Measurements from ENCODE around the gene TUBE1.
A peak's percentile ranks its signal among the peaks of the same experiment; 100 is the strongest.
"Not testable (repeated sequence)": the region's sequence is repeated elsewhere in the genome, so short reads cannot be mapped to it uniquely, and the experiment has no call there.

TUBE1 gene, protein sequence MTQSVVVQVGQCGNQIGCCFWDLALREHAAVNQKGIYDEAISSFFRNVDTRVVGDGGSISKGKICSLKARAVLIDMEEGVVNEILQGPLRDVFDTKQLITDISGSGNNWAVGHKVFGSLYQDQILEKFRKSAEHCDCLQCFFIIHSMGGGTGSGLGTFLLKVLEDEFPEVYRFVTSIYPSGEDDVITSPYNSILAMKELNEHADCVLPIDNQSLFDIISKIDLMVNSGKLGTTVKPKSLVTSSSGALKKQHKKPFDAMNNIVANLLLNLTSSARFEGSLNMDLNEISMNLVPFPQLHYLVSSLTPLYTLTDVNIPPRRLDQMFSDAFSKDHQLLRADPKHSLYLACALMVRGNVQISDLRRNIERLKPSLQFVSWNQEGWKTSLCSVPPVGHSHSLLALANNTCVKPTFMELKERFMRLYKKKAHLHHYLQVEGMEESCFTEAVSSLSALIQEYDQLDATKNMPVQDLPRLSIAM

DNA sequence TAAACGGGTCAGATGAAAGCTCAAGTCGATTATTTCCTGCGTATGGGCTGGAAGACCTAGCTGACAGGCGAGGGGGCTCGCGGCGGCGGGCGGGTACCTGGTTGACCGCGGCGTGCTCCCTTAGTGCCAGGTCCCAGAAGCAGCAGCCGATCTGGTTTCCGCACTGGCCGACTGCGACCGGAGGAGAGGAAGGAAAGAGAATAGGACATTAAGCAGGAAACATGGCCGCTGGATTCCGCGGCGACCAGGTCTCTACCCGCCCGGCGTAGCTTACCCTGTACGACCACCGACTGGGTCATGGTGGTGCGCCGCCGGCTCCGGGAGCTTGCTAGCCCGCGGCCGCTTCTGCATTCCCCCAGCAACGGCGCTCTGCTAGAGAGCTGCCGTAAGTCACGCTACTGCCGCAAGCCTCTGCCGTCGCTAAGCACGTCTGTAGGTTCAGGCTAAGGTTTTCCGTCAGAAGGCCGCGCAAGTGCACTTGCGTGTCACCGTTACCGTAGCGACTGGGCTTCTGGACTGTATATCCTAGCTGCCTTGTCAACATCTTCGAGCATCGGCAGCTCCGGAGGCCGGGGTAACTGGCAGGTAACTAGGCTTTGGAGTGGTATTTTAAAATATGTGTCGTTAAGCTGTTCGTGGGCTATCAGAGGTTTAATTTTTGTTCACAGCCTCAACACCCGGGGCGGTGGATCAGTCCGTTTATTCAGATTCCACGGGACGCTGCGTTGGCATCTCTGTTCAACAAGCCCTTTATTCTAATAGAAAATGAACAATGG, at the start of gene TUBE1, which contains the start of gene FAM229B:
TUBE1 (minus strand) TSS at position 347 of the 776 bp plus-strand sequence; CDS start at position 299, 48 bp downstream.
FAM229B (plus strand) TSS at position 456 of the 776 bp plus-strand sequence. CDS start 11,693 bp downstream, outside the sequence.
- DNase-seq: peak; percentile 81

DNA sequence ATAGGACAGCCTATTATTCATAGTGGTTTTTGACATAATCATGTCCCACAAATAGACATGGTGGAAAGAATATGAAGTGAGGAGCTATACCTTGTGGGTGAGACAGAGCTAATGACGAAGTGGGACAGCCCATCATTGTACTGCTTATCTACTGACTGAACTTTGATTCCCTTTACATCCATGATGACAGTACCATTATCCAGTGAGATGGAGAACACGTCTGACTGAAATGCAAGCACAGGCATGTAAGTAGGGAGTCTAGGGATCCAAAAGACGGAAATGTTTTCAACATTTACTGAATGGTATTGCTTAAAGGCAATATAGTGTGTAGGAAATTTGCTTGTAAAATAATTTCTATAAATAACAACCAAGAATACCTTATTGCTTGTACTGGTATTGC, 43.6 kb upstream of the TUBE1 start:
- DNase-seq: no peak

DNA sequence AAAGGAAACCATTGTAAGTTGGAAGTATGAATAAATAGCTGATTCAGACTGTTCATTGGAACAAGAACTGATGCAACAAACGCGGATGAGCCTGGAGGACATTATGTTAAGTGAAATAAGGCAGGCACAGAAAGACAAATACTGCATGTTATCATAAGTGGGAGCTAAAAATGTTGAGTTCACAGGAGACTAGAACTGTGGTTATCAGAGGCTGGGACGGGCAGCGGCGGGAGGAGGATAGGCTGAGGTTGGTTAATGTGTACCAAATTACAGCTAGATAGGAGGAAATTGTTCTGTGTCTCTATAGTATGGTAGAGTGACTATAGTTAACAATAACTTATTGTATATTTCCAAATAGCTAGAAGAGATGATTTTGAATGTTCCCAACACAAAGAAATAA, 40.9 kb upstream of the TUBE1 start:
- DNase-seq: no peak

DNA sequence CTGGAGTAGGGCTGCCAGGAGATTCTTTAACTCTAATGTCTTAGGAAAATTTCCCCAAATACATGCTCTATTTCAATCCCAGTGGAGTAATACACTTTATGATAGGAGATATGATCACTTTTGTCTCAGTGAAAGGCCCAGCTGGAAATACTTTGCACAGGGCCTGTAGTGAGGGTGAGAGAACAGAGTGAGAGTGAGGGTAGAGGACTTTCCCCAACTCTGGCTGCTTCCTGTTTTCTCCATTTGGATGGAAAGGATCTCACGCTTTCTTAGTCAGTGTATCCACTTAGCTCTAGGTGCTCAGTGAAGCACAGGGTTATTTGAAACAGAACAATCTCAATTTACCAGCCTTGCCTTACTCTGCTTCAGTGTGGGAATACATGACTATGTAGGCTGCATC, 36.7 kb upstream of the TUBE1 start:
- DNase-seq: no peak

DNA sequence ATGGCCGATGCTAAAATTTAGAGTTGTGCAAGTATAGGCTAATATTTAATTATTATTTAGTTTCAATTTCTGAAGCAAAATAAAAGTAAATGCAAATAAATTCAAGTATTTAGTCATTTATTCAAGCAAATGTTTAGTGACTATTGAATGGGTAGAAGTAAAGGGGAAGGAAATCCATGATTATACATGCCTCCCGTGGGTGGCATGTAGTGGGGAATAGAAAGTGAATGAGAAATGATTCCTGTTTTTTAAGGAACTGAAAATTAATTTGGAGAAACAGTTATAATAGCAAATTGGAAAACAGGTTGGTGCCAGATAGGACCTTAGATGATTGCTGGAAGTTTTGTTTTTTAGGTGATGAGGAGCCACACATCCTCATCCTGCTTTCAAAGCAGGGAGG, 35.5 kb upstream of the TUBE1 start:
- no peak for DNase-seq

DNA sequence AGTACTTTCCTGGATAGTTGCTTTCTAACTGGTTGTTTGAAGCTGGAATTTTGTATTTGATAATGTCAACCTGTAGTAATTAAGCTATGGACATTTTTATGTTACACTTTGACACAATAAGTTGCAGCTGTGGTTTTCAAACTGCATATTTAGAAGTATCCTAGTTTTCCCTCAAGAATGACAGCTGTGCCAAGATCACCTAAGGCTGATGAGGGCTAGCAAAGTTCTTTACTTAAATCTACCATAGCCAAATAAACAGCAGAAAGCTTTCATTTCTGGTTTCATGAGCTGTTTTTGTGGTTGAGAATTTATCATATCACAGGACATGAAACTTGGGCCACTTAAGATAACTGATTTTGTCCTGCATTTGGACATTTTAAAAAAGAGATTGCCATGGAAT, 30.8 kb upstream of the TUBE1 start:
- no peak for DNase-seq

DNA sequence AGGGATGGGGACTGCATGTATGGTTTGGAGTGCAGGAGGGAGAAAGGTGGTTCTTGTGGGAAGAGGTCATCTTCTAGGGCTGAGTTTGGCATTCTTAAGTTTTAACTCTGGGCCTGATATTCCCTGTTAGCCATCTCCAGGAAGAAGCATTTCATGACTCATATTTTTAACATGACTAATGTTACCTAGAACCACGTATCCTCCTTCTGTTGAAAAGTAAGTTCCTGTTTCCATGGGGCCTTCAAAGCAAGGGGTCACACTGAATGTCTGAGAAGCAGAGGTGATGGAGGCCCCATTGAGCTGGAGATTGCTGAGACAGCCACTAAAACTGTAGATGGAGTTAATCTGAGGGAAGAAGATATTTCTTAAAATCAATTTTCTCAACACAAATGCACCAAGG, 30.3 kb upstream of the TUBE1 start:
- no peak for DNase-seq

DNA sequence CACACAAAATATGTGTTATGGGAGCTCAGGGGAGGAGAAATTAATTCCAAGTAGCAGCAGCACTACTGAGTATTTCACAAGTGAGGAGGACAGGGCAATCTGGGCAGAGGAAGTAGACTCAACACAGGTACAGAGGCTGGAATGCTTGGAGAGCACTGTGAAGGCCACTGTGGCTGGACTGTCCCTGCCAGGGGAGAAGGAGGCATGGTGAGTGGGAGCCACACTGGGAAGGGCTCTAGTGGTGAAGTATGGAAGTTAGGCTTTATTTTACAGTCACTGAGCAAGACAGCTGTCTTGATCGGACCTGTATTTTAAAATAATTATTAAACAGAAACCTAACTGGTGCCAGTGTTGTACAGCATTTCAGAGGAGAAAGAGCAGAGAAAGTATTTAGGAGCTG, 28.9 kb upstream of the TUBE1 start:
- no peak for DNase-seq

DNA sequence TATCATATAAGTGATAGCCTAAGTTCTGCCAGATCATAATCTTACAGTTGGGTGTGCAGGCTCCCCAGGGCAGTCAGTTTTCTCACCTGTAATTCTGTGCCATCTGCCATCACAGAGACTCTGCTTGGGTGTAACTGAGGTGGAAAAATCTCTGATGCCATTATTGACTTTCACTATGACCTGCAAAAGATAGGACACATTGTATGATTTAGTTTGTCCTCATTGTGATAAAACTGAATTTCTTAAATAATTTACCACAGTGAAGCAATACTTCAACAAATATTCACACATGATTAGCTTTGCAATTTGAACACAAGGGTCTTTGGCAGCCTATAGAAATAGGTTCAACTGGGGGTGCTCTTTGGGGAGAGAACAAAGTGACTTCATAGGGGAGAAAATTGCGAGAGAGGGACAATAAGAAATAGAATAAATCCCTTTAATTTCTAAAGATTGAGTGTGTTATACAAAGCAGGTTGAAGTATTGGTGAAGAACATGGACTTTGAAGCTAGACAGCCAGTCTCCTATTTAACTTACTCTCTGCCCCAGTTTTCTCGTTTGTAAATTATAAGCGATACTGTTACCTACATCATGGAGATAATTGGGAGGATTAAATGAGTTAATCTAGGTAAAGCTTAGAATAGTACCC, 27.4 kb upstream of the TUBE1 start:
- DNase-seq: no peak

DNA sequence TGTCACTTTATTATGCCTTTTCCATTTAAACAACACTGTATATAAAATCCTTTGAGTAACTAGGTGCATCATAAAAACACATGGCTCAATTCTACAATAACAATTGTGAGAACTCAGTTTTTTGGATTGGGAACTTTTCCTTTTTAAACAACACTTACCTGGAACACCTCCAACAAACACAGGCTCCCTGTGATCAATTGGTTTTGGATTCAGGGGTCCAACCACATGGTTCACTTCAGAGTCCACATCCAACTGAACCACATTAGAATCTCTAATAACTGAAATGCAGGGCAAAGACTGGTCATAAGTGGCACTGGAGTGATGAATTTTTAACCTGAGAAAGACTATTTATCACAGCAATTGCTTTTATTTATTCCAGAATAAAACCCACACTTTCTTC, 26.6 kb upstream of the TUBE1 start:
- DNase-seq: no peak

DNA sequence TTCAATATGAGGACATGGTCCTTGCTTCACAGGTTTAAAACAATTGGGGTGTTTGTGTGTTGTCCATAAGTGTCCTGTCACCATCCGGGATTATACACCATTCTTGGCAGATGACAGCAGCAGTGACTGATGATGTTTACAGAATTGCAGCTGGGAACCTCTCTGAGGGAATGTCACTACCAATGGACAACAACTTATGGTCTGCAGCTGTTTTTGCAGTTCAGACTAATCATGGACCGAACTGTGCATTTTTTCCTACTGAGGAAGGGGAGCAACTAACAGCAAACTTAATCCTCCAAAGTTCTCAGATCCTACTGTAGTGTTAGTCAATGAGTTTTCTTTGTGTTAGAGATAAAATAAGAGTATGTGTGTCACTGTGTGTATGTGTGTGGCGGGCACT, 26.1 kb upstream of the TUBE1 start:
- no peak for DNase-seq

DNA sequence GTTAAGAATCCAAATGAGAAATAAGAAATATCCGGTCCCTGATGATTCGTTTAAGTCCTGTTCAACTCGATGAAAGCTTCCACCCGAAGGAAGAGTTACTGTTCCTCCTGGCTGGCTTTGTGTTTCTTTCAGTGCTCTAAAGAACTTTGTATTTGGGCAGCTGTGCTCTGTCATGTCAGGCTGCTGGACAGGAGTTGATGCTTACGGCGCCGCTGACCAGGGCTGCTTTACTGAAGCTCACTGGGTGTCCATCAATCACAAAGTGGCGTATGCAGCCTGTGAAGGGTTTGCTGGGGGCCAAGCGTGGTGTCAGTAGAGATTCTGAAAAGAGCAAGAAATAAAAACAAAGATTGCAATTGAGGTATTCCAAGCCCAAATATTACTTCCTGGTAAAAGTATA, 22.0 kb upstream of the TUBE1 start:
- DNase-seq: no peak

DNA sequence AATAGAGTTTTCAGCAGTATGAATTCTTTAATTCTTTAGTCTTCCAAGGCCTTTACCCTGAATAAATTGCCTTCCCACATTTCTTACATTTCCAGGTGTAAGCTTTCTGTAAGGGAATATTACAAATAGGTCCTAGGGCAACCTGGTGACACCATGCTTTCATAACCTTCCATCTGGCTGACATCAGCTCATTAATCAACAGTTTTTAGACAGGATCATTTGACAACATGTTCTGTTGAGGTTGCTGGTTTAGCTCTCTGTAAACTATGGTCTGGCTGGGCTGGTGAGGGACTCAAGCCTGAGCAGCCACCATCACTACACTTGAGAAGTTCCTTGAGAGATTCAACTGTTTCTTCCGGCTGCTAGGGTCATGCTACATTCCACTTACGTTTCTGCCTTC, 19.3 kb upstream of the TUBE1 start:
- no peak for DNase-seq

DNA sequence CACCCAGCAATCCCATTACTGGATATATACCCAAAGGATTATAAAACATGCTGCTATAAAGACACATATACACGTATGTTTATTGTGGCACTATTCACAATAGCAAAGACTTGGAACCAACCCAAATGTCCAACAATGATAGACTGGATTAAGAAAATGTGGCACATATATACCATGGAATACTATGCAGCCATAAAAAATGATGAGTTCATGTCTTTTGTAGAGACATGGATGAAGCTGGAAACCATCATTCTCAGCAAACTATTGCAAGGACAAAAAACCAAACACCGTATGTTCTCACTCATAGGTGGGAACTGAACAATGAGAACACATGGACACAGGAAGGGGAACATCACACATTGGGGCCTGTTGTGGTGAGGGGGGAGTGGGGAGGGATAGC, 18.7 kb upstream of the TUBE1 start:
- DNase-seq: not testable (repeated sequence)

DNA sequence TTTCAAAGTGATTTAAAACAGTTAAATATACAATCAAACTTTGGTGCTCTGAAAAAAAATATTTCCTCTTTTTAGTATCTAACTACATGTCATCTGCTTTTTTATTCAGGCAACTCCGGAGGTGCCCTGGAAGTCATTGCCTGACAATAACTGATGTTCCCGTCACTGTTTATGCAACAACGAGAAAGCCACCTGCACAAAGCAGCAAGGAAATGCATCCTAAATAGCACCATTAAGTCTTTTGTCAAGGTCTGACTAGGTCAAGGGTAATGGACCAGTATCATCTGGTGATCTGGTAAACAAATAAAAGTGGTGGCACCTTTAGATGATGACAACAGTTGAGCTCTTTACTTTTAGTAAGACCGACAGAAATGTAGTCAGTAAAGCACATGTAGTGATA, 13.3 kb upstream of the TUBE1 start:
- DNase-seq: no peak

DNA sequence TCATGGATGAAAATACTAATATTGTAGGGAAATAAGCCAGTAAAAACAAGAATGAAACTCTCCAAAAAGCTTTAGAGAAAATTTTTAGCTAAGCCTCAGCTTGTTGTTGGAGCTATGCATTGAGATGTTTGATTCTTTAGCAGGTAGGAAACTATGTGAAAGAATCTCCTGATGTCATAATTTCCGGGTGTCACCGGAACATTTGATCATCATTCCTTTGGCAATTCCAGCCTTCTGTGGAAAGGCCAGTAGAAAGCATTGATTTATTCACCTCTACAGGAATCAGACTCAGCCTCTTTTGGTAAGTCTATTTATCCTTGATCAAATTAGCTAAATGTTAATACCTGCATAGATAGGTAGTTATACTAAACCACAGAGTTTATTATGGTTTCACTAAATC, 9.6 kb upstream of the TUBE1 start:
- no peak for DNase-seq

DNA sequence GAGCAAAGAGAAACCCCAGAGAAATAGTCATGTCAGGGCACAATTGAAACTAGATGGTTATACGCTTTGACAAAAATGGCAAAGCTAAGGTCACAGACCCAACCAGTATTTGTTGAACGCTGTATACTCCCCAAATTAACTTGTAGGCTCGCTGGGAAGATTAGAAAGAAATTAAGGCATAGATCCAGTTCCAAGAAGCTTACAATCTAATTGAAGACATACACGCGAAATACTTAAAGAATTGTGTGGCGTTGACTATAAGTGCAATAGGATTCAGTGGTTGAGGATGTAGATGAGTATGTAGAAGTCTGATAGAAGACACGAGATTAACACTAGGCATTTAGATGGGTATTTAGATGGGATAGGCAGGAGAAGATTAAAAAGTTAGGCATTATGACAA, 634 bp upstream of the TUBE1 start:
- DNase-seq: no peak

DNA sequence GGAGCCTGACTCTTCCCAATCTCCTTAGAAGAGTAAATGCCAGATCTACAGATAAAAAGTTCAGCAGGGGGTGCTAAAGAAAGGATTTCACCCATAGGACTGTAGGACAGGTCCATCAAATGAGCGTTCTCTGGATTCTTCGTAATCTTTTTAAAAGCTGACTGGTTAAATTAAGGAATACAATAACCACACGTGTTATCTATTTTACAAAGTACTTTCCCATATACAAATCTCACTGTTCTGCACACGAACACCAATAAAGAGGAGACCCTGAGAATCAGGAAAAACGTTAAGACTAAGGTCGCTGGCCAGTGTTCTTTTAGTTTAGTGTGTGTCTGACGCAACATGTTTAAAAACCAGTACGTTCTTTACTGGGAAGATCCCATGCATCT, 542 bp downstream of the TUBE1 start:
- DNase-seq: no peak

DNA sequence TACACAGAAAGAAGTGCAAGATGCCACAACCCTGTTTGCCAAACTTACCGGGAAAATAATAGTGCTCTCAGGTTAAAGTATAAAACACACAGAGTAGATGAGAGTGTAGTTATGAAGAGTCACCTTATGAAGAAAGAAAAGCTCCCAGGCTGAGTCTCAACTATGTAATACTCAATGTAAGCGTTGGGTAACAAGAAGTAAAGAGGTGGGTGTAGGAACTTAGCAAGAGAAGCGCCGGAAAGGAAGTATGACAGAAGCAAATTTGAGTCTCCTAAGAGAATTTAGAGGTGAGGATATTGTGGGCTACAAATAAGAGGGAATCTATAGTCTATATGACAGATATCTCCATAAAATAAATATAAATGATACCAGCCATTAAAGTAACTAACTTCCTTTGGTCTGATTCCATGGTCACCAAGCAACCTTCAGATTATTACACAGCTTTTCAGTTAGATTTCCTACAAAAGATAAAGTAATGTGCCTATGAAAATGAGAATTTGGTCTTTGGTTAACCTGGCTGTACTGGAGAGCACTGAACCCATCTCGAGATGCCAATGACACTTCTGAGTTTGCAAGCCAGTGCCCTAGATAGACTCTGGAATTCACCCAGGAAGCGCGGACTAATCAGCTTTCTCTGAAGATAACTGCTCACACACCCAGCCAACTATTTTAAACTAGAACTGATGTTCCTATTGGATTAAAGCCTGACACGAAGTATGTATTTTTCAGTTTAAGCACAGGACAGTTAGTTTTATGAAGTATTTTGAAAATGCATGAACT, 1.8 kb downstream of the TUBE1 start:
- no peak for DNase-seq

DNA sequence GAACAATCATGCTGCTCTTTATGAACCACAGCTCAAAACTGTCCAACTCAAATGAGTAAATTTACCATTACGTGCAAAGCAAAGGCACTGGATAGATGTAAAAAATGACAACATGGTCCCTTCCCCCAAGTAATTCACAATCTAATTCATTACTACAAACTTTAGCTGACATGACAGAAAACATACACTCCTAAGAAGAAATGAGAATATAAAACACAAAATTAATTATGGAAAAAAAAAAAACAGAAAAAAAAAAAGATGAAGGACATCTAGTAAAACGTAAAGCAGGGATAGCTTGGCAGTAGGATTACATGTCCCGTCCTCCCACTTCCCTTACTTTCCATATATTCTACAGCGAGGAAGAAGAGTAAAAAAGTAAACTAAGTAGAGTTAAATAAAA, 5.7 kb downstream of the TUBE1 start:
- DNase-seq: no peak

DNA sequence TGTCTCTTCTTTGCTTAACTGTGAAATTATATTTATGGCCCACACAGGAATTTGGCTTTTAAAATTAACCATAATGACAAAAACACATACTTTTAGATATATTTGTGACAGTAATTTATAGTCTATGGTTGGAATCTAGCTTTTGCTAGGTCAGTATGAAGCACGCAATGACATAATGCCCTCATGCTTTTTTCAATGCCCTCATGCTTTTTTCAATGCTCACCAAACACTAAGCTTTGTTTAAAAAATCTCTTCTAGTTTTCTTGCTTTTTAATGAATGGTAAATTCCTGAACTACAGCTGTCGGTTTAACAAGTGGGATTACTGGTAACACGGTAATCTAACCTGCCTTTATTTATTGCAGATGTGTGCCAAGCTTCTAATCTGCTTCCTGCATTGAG, 20.7 kb downstream of the TUBE1 start:
- DNase-seq: no peak

DNA sequence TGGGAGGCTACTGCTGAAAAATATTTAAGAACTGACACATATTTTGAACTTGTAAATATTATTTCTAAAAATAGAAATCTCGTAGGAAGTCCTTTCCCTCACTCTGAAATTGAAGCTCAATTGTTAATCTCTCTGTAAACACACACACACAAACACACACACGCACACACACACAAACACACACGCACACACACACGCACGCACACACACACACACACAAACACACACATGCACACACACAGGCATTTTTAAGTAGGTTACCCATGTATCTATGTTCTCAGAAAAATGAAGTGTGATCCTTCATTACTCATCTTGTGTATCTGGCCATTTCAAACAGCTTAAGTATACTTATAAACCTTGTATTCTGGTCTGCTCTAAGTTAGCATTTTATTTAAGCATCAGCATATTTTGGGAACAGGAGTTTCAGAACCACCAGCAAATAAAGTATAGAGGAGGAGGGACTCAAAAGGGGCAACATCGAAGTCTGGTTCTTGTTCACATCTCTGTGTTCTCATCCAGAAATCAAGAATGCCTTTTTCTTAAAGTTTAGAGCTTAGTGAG, 21.8 kb downstream of the TUBE1 start:
- no peak for DNase-seq

DNA sequence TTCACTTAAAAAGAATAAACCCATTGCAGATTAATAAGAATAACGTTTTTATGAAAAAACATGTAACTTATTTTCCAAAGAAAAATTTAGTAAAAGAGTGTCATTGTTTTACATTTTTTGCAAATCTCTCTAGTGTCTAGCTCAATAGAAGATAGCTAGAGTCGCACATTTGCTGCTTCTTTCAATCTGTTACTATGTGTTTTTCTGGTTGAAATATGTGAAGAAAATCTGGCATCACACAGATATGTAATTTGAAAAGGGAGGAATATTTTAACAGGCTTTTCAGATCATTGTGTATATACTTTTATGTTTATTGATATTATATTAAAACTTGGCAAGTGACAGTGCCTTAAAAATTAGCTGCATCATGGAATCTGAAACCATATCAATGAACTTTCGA, 24.3 kb downstream of the TUBE1 start:
- no peak for DNase-seq
